Measurements from ENCODE around the gene GLIPR2. TPM values are rescaled to one million over a fixed set of nuclear protein-coding genes. Genes with fewer than 3 reads are reported as not detected.
"Not testable (repeated sequence)": the region's sequence is repeated elsewhere in the genome, so short reads cannot be mapped to it uniquely, and the experiment has no call there.

GLIPR2 gene
- polyA plus RNA-seq, 1 experiment: 26.3 TPM

GRCh38 chr9:36154331-36154952 is 17.9 kb downstream of the GLIPR2 start:
- ChIA-PET POLR2A (no interaction called here), CTCF (interaction anchor here (1.2 to 2.2 kb wide), 2 partner anchors 9 to 12 kb away, joined by 9 read pairs; no protein-coding TSS in a partner anchor)
- Histone ChIP-seq H3K36me3 (ENCODE audit: control insufficient read depth, insufficient read depth, low read length) (no peaks in the 10 kb centered on the region), H3K27me3 (ENCODE audit: control insufficient read depth, insufficient read depth, low read length) (no peaks in the 10 kb centered on the region), H3K4me3 (ENCODE audit: low read depth, low read length) (no peak overlapping the region)
- no peak for DNase-seq (ENCODE audit: low read depth)
- TF ChIP-seq CTCF (IDR thresholded peaks at IDR 0.05; ENCODE audit: insufficient read depth, low read depth, low read length): no peak

GRCh38 chr9:36156116-36156515 is 19.6 kb downstream of the GLIPR2 start:
- TF ChIP-seq CTCF (IDR thresholded peaks at IDR 0.05; ENCODE audit: insufficient read depth, low read depth, low read length): no peak
- Histone ChIP-seq H3K27me3 (ENCODE audit: control insufficient read depth, insufficient read depth, low read length) (no peaks in the 10 kb centered on the region), H3K36me3 (ENCODE audit: control insufficient read depth, insufficient read depth, low read length) (no peaks in the 10 kb centered on the region), H3K4me3 (ENCODE audit: low read depth, low read length) (no peak overlapping the region)
- DNase-seq (ENCODE audit: low read depth): no peak
- ChIA-PET POLR2A (no interaction called here), CTCF (interaction anchor here (1.3 kb wide), 1 partner anchor 10 kb away, joined by 4 read pairs; no protein-coding TSS in a partner anchor)

- ChIA-PET POLR2A (no interaction called here), CTCF (interaction anchor here (0.9 to 1.3 kb wide), 2 partner anchors 134 to 212 kb away, joined by 3 read pairs; no protein-coding TSS in a partner anchor)
- no peak overlapping the region for H3K4me3 ChIP-seq (ENCODE audit: low read depth, low read length)
- H3K36me3 ChIP-seq (ENCODE audit: control insufficient read depth, insufficient read depth, low read length): no peaks in the 10 kb centered on the region
- no peak for TF ChIP-seq CTCF (IDR thresholded peaks at IDR 0.05; ENCODE audit: insufficient read depth, low read depth, low read length)
- H3K27me3 ChIP-seq (ENCODE audit: control insufficient read depth, insufficient read depth, low read length): no peaks in the 10 kb centered on the region
- DNase-seq (ENCODE audit: low read depth): no peak
These were observed 21.6 kb downstream of the GLIPR2 start for GRCh38 chr9:36158122-36158521.

GRCh38 chr9:36158917-36159316 is 22.4 kb downstream of the GLIPR2 start:
- no peak for DNase-seq (ENCODE audit: low read depth)
- CTCF ChIA-PET: interaction anchor here (0.9 to 1.3 kb wide), 2 partner anchors 135 to 213 kb away, joined by 3 read pairs; no protein-coding TSS in a partner anchor

GRCh38 chr9:36159509-36159908 is 23.0 kb downstream of the GLIPR2 start:
- H3K4me3 ChIP-seq (ENCODE audit: low read depth, low read length); DNase-seq (ENCODE audit: low read depth); CTCF ChIA-PET; POLR2A ChIA-PET; H3K36me3 ChIP-seq (ENCODE audit: control insufficient read depth, insufficient read depth, low read length); H3K27me3 ChIP-seq (ENCODE audit: control insufficient read depth, insufficient read depth, low read length): not testable (repeated sequence)

More at GRCh38 chr9:36158917-36159316, 22.4 kb downstream of the GLIPR2 start:
- Histone ChIP-seq H3K27me3 (ENCODE audit: control insufficient read depth, insufficient read depth, low read length) (no peaks in the 10 kb centered on the region), H3K4me3 (ENCODE audit: low read depth, low read length) (no peak overlapping the region), H3K36me3 (ENCODE audit: control insufficient read depth, insufficient read depth, low read length) (no peaks in the 10 kb centered on the region)
- POLR2A ChIA-PET: interaction anchor here (0.7 kb wide), 1 partner anchor 10 kb away, joined by 3 read pairs; no protein-coding TSS in a partner anchor
- TF ChIP-seq CTCF (IDR thresholded peaks at IDR 0.05; ENCODE audit: insufficient read depth, low read depth, low read length): no peak

- H3K4me3 ChIP-seq (ENCODE audit: low read depth, low read length); DNase-seq (ENCODE audit: low read depth); H3K36me3 ChIP-seq (ENCODE audit: control insufficient read depth, insufficient read depth, low read length); POLR2A ChIA-PET; H3K27me3 ChIP-seq (ENCODE audit: control insufficient read depth, insufficient read depth, low read length): not testable (repeated sequence)
- CTCF ChIA-PET: interaction anchor here (1.6 kb wide), 1 partner anchor 10 kb away, joined by 5 read pairs; no protein-coding TSS in a partner anchor
These were observed 23.6 kb downstream of the GLIPR2 start for GRCh38 chr9:36160126-36160525.

Measured in BJ (cell line).